GM21576 (cell line): ENCODE data around the gene PPP2R5C.

ENCODE experiments used
- ATAC-seq: cut with Tn5 transposase; IDR thresholded peaks from one replicate; pipeline ENCODE4 v1.9.1; 2021; ENCODE audit warnings: mild to moderate bottlenecking, moderate library complexity; ENCODE audit not compliant: unreplicated experiment

Gene PPP2R5C

GRCh38 chr14:101838476-101838875 is 77.0 kb downstream of the PPP2R5C start:
- ATAC-seq: no peak

GRCh38 chr14:101839236-101839635 is 77.7 kb downstream of the PPP2R5C start:
- peak; percentile 45 for ATAC-seq

GRCh38 chr14:101839661-101840060 is 78.2 kb downstream of the PPP2R5C start:
- ATAC-seq: no peak

GRCh38 chr14:101840649-101841369 is 79.3 kb downstream of the PPP2R5C start:
- ATAC-seq: no peak

GRCh38 chr14:101843038-101843437 is 81.5 kb downstream of the PPP2R5C start:
- ATAC-seq: no peak

- peak; percentile 50 for ATAC-seq
Observed at GRCh38 chr14:101843665-101844064, 82.2 kb downstream of the PPP2R5C start.

GRCh38 chr14:101844219-101844618 is 82.7 kb downstream of the PPP2R5C start:
- ATAC-seq: peak; percentile 29

- ATAC-seq: no peak
Observed at GRCh38 chr14:101844751-101845150, 83.2 kb downstream of the PPP2R5C start.

- ATAC-seq: no peak
Observed at GRCh38 chr14:101845496-101845895, 84.0 kb downstream of the PPP2R5C start.

GRCh38 chr14:101845896-101846295 is 84.4 kb downstream of the PPP2R5C start:
- no peak for ATAC-seq

- peak; percentile 63 for ATAC-seq
Observed at GRCh38 chr14:101849125-101849524, 87.6 kb downstream of the PPP2R5C start.

- no peak for ATAC-seq
Observed at GRCh38 chr14:101849640-101850039, 88.1 kb downstream of the PPP2R5C start.

- ATAC-seq: no peak
Observed at GRCh38 chr14:101851183-101851582, 89.7 kb downstream of the PPP2R5C start.

GRCh38 chr14:101851736-101852405 is 90.4 kb downstream of the PPP2R5C start:
- no peak for ATAC-seq

GRCh38 chr14:101852785-101853184 is 91.3 kb downstream of the PPP2R5C start:
- no peak for ATAC-seq

- no peak for ATAC-seq
Observed at GRCh38 chr14:101853455-101854018, 92.0 kb downstream of the PPP2R5C start.

- no peak for ATAC-seq
Observed at GRCh38 chr14:101854366-101854765, 92.9 kb downstream of the PPP2R5C start.

GRCh38 chr14:101855958-101856357 is 94.4 kb downstream of the PPP2R5C start:
- ATAC-seq: no peak

- no peak for ATAC-seq
Observed at GRCh38 chr14:101856536-101856935, 95.0 kb downstream of the PPP2R5C start.

- ATAC-seq: no peak
Observed at GRCh38 chr14:101857226-101857625, 95.7 kb downstream of the PPP2R5C start.

- no peak for ATAC-seq
Observed at GRCh38 chr14:101858791-101859537, 97.5 kb downstream of the PPP2R5C start.
